IPS-20b (cell line): ENCODE measurements around the gene TMPRSS11A.

Source experiments
- H3K27ac ChIP-seq: one replicate; pipeline ENCODE4 v1.5.1; 2013; ENCODE audit warnings: low read length
- H3K27me3 ChIP-seq: 2 replicates; pipeline ENCODE4 v1.6.1; 2013; ENCODE audit warnings: mild to moderate bottlenecking, low read length, inconsistent platforms; ENCODE audit not compliant: insufficient read depth
- H3K36me3 ChIP-seq: 2 replicates; pipeline ENCODE4 v1.6.1; 2013; ENCODE audit warnings: low read depth, mild to moderate bottlenecking, inconsistent platforms, low read length, moderate library complexity; ENCODE audit not compliant: insufficient read depth
- H3K4me1 ChIP-seq: 2 replicates; pipeline ENCODE4 v1.6.1; 2013; ENCODE audit warnings: mild to moderate bottlenecking, control low read depth, inconsistent platforms, low read length, moderate library complexity; ENCODE audit not compliant: insufficient read depth
- H3K4me3 ChIP-seq: 2 replicates; pipeline ENCODE4 v1.5.1; 2013; ENCODE audit warnings: mild to moderate bottlenecking, low read length, inconsistent platforms
- H3K9ac ChIP-seq: 2 replicates; pipeline ENCODE4 v1.6.1; 2013; ENCODE audit warnings: low read depth, mild to moderate bottlenecking, inconsistent platforms, low read length, moderate library complexity
- H3K9me3 ChIP-seq: 2 replicates; pipeline ENCODE4 v1.6.1; 2013; ENCODE audit warnings: mild to moderate bottlenecking, low read depth, low read length, inconsistent platforms; ENCODE audit not compliant: insufficient read depth

Gene TMPRSS11A

GRCh38 chr4:67963356-67963755, at the start of gene TMPRSS11A:
TSS of gene TMPRSS11A (minus strand) at chr4:67963493. CDS start at chr4:67963393, 100 bp downstream.
- no peak within 1 kb of the TSS for H3K4me3 ChIP-seq
- H3K27ac ChIP-seq, result no peak within 1 kb of the TSS
- H3K4me1 ChIP-seq, result no peaks in the 10 kb centered on the region
- H3K36me3 ChIP-seq, result no peaks in the 10 kb centered on the region
- H3K9me3 ChIP-seq, result 0 out of 2 replicates have a peak, but pooled peaks cover under 1% of the 10 kb centered on the region
- no peaks in the 10 kb centered on the region for H3K27me3 ChIP-seq
- no peak within 1 kb of the TSS for H3K9ac ChIP-seq

GRCh38 chr4:68011684-68012083, 48.4 kb upstream of the TMPRSS11A start:
- Histone ChIP-seq H3K36me3 (no peaks in the 10 kb centered on the region), H3K9me3 (no peaks in the 10 kb centered on the region; the same call in 1 of the 2 replicates), H3K4me3 (no peak overlapping the region), H3K9ac (no peak overlapping the region), H3K27ac (no peak overlapping the region), H3K4me1 (no peaks in the 10 kb centered on the region), H3K27me3 (no peaks in the 10 kb centered on the region)

GRCh38 chr4:68002906-68003305, 39.6 kb upstream of the TMPRSS11A start:
- H3K9me3 ChIP-seq, result no peaks in the 10 kb centered on the region; the same call in 1 of the 2 replicates
- H3K36me3 ChIP-seq, result no peaks in the 10 kb centered on the region
- H3K4me1 ChIP-seq, result no peaks in the 10 kb centered on the region
- H3K4me3 ChIP-seq, result no peak overlapping the region
- no peaks in the 10 kb centered on the region for H3K27me3 ChIP-seq
- H3K9ac ChIP-seq, result no peak overlapping the region
- no peak overlapping the region for H3K27ac ChIP-seq

GRCh38 chr4:67996127-67996526, 32.8 kb upstream of the TMPRSS11A start:
- Histone ChIP-seq H3K4me1 (no peaks in the 10 kb centered on the region), H3K36me3 (no peaks in the 10 kb centered on the region), H3K4me3 (no peak overlapping the region), H3K27me3 (no peaks in the 10 kb centered on the region), H3K27ac (no peak overlapping the region), H3K9me3 (no peaks in the 10 kb centered on the region), H3K9ac (no peak overlapping the region)

GRCh38 chr4:67988991-67989390, 25.7 kb upstream of the TMPRSS11A start:
- Histone ChIP-seq H3K4me3 (no peak overlapping the region), H3K9ac (no peak overlapping the region), H3K27me3 (no peaks in the 10 kb centered on the region), H3K9me3 (no peaks in the 10 kb centered on the region), H3K36me3 (no peaks in the 10 kb centered on the region), H3K27ac (no peak overlapping the region), H3K4me1 (no peaks in the 10 kb centered on the region)

- H3K4me3 ChIP-seq, result no peak overlapping the region
- no peaks in the 10 kb centered on the region for H3K36me3 ChIP-seq
- no peak overlapping the region for H3K9ac ChIP-seq
- no peaks in the 10 kb centered on the region for H3K9me3 ChIP-seq
- no peaks in the 10 kb centered on the region for H3K27me3 ChIP-seq
- no peaks in the 10 kb centered on the region for H3K4me1 ChIP-seq
- H3K27ac ChIP-seq, result no peak overlapping the region
These were observed 20.0 kb upstream of the TMPRSS11A start for GRCh38 chr4:67983333-67983732.

GRCh38 chr4:67980512-67980911, 17.2 kb upstream of the TMPRSS11A start:
- Histone ChIP-seq H3K36me3 (no peaks in the 10 kb centered on the region), H3K27me3 (no peaks in the 10 kb centered on the region), H3K9ac (no peak overlapping the region), H3K9me3 (no peaks in the 10 kb centered on the region), H3K4me1 (no peaks in the 10 kb centered on the region), H3K4me3 (no peak overlapping the region), H3K27ac (no peak overlapping the region)

GRCh38 chr4:67973608-67974007, 10.3 kb upstream of the TMPRSS11A start:
- no peak overlapping the region for H3K4me3 ChIP-seq
- no peaks in the 10 kb centered on the region for H3K27me3 ChIP-seq
- H3K27ac ChIP-seq, result no peak overlapping the region
- H3K36me3 ChIP-seq, result no peaks in the 10 kb centered on the region
- no peak overlapping the region for H3K9ac ChIP-seq
- H3K9me3 ChIP-seq, result peaks cover 12% of the 10 kb centered on the region
- no peaks in the 10 kb centered on the region for H3K4me1 ChIP-seq

GRCh38 chr4:67954890-67955289, 8.4 kb downstream of the TMPRSS11A start:
- Histone ChIP-seq H3K9ac (no peak overlapping the region), H3K4me3 (no peak overlapping the region), H3K27ac (no peak overlapping the region), H3K9me3 (peaks cover 10% of the 10 kb centered on the region; the same call in 1 of the 2 replicates), H3K36me3 (no peaks in the 10 kb centered on the region), H3K27me3 (no peaks in the 10 kb centered on the region), H3K4me1 (no peaks in the 10 kb centered on the region)

- Histone ChIP-seq H3K9ac (no peak overlapping the region), H3K27me3 (no peaks in the 10 kb centered on the region), H3K36me3 (no peaks in the 10 kb centered on the region), H3K27ac (no peak overlapping the region), H3K4me1 (no peaks in the 10 kb centered on the region), H3K4me3 (no peak overlapping the region), H3K9me3 (no peaks in the 10 kb centered on the region)
These were observed 22.2 kb downstream of the TMPRSS11A start for GRCh38 chr4:67941074-67941473.

GRCh38 chr4:67940506-67940905, 22.8 kb downstream of the TMPRSS11A start:
- Histone ChIP-seq H3K27me3 (no peaks in the 10 kb centered on the region), H3K36me3 (no peaks in the 10 kb centered on the region), H3K27ac (no peak overlapping the region), H3K9ac (no peak overlapping the region), H3K4me3 (no peak overlapping the region), H3K4me1 (no peaks in the 10 kb centered on the region), H3K9me3 (no peaks in the 10 kb centered on the region)

- H3K4me1 ChIP-seq, result peaks cover 9% of the 10 kb centered on the region; the same call in 1 of the 2 replicates
- no peak overlapping the region for H3K27ac ChIP-seq
- no peak overlapping the region for H3K9ac ChIP-seq
- H3K36me3 ChIP-seq, result no peaks in the 10 kb centered on the region
- no peak overlapping the region for H3K4me3 ChIP-seq
- H3K9me3 ChIP-seq, result no peaks in the 10 kb centered on the region
- H3K27me3 ChIP-seq, result no peaks in the 10 kb centered on the region
These were observed 24.1 kb downstream of the TMPRSS11A start for GRCh38 chr4:67939195-67939594.
